H1 (cell line): ENCODE results near the gene SLC16A5. TPM values are rescaled to one million over a fixed set of nuclear protein-coding genes. Genes with fewer than 3 reads are reported as not detected.

ENCODE experiments used
- BACH1 ChIP-seq: IDR thresholded peaks from 2 replicates; pipeline ENCODE4 v1.6.1; 2012; ENCODE audit warnings: low read length, improper control_type of control experiment
- BRCA1 ChIP-seq: IDR thresholded peaks from 2 replicates; pipeline ENCODE4 v1.6.1; 2012; ENCODE audit warnings: low read depth, low read length, improper control_type of control experiment
- CEBPB ChIP-seq: IDR thresholded peaks from 2 replicates; pipeline ENCODE4 v1.6.1; 2012; ENCODE audit warnings: low read depth, low read length
- FOSL1 ChIP-seq: IDR thresholded peaks from 2 replicates; pipeline ENCODE4 v1.6.1; 2011; ENCODE audit warnings: mild to moderate bottlenecking, low read depth, low read length, moderate library complexity; ENCODE audit not compliant: insufficient read depth
- KDM1A ChIP-seq: fragments of 200-600, 300-600 bp; sonication (generic); IDR thresholded peaks from 2 replicates; pipeline ENCODE4 v1.7.1; 2016; ENCODE audit warnings: mild to moderate bottlenecking, low read length, borderline replicate concordance
- KDM4A ChIP-seq: IDR thresholded peaks from one replicate; pipeline ENCODE4 v1.7.1; 2012; ENCODE audit warnings: low read depth, mild to moderate bottlenecking, moderate library complexity, low read length, inconsistent platforms; ENCODE audit not compliant: severe bottlenecking
- SAP30 ChIP-seq: fragments of 300-600 bp; sonication (generic); IDR thresholded peaks from 2 replicates; pipeline ENCODE4 v1.7.1; 2012; ENCODE audit warnings: low read length, moderate library complexity, mild to moderate bottlenecking, inconsistent platforms; ENCODE audit not compliant: insufficient read depth, insufficient replicate concordance
- SIN3A ChIP-seq, 2 experiments: IDR thresholded peaks in 1 of 2; conservative IDR thresholded peaks in 1 of 2; 2 replicates each; pipeline ENCODE4 v1.6.1; 2011 to 2012; ENCODE audit warnings: low read length in 2 of 2, improper control_type of control experiment in 1 of 2, low read depth in 1 of 2, mild to moderate bottlenecking in 1 of 2
- SUZ12 ChIP-seq: fragments of 200-600 bp; sonication (generic); IDR thresholded peaks from 2 replicates; pipeline ENCODE4 v1.6.1; 2012; ENCODE audit warnings: mild to moderate bottlenecking, inconsistent platforms, low read length, moderate library complexity, mixed read lengths
- polyA plus RNA-seq, 7 experiments: library from polyadenylated mRNA; depleted of rRNA in 3 of 7; stranded (reverse) in 5 of 7; unstranded in 2 of 7; fragments of >200 nt in 5 of 7; fragments of 200-250 nt in 2 of 7; gene quantifications; 1 replicate in 5 of 7; 2 replicates in 1 of 7; 4 replicates in 1 of 7; pipeline versions ENCODE4 v1.2.1 to v1.2.3, GENCODE V29; 2011 to 2013; ENCODE audit warnings: missing spikeins in 2 of 7, mixed read lengths in 2 of 7
- total RNA-seq: library from RNA; stranded (reverse); fragmentation: NEBNext Ultra II Directional; extraction: Animal tissue kit (Norgen Biotek cat#: 25700); gene quantifications from 2 replicates; pipeline ENCODE4 v1.2.1, GENCODE V29; 2021
- TF ChIP-seq, protein P1 (sequence below): fragments of 300-600 bp; sonication (generic); IDR thresholded peaks from 2 replicates; pipeline ENCODE4 v1.7.1; 2012; ENCODE audit warnings: low read length, moderate library complexity, mild to moderate bottlenecking, inconsistent platforms; ENCODE audit not compliant: insufficient replicate concordance

Gene SLC16A5
- total and polyA plus RNA-seq, 2 of the 8 experiments (the other 6 are each of a cell fraction or from before 2014, with no cell fraction given): 17.1 to 34.7 TPM

DNA sequence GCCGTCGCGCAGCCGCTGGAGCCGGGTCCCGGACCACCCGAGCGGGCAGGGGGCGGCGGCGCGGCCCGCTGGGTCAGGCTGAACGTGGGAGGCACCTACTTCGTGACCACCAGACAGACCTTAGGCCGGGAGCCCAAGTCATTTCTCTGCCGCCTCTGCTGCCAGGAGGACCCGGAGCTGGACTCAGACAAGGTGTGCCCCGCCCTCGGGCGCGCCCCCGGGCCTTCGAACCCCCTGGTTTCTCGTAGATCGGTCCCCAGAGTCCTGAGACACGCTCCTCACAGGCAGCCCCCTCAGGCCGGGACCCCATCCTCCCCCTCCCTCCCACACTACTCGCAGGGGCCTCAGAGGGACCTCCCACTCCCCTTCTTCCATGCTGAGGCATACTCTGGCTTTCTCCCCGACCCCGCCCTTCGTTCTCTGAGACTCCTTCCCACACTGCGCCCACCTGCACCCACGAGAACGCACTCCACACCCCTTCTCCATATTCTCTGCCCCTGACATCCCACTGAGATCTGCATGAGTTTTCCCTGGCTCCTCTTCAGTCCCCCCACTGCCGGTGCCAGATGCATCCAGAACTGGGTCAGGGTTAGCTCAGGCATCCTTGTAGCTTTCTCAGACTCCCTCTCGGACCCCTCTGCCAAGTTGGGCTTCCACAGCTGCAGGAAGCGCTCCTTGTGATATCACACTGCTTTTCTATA, 40.2 kb upstream of the SLC16A5 start (continued):
- TF ChIP-seq, protein P1, sequence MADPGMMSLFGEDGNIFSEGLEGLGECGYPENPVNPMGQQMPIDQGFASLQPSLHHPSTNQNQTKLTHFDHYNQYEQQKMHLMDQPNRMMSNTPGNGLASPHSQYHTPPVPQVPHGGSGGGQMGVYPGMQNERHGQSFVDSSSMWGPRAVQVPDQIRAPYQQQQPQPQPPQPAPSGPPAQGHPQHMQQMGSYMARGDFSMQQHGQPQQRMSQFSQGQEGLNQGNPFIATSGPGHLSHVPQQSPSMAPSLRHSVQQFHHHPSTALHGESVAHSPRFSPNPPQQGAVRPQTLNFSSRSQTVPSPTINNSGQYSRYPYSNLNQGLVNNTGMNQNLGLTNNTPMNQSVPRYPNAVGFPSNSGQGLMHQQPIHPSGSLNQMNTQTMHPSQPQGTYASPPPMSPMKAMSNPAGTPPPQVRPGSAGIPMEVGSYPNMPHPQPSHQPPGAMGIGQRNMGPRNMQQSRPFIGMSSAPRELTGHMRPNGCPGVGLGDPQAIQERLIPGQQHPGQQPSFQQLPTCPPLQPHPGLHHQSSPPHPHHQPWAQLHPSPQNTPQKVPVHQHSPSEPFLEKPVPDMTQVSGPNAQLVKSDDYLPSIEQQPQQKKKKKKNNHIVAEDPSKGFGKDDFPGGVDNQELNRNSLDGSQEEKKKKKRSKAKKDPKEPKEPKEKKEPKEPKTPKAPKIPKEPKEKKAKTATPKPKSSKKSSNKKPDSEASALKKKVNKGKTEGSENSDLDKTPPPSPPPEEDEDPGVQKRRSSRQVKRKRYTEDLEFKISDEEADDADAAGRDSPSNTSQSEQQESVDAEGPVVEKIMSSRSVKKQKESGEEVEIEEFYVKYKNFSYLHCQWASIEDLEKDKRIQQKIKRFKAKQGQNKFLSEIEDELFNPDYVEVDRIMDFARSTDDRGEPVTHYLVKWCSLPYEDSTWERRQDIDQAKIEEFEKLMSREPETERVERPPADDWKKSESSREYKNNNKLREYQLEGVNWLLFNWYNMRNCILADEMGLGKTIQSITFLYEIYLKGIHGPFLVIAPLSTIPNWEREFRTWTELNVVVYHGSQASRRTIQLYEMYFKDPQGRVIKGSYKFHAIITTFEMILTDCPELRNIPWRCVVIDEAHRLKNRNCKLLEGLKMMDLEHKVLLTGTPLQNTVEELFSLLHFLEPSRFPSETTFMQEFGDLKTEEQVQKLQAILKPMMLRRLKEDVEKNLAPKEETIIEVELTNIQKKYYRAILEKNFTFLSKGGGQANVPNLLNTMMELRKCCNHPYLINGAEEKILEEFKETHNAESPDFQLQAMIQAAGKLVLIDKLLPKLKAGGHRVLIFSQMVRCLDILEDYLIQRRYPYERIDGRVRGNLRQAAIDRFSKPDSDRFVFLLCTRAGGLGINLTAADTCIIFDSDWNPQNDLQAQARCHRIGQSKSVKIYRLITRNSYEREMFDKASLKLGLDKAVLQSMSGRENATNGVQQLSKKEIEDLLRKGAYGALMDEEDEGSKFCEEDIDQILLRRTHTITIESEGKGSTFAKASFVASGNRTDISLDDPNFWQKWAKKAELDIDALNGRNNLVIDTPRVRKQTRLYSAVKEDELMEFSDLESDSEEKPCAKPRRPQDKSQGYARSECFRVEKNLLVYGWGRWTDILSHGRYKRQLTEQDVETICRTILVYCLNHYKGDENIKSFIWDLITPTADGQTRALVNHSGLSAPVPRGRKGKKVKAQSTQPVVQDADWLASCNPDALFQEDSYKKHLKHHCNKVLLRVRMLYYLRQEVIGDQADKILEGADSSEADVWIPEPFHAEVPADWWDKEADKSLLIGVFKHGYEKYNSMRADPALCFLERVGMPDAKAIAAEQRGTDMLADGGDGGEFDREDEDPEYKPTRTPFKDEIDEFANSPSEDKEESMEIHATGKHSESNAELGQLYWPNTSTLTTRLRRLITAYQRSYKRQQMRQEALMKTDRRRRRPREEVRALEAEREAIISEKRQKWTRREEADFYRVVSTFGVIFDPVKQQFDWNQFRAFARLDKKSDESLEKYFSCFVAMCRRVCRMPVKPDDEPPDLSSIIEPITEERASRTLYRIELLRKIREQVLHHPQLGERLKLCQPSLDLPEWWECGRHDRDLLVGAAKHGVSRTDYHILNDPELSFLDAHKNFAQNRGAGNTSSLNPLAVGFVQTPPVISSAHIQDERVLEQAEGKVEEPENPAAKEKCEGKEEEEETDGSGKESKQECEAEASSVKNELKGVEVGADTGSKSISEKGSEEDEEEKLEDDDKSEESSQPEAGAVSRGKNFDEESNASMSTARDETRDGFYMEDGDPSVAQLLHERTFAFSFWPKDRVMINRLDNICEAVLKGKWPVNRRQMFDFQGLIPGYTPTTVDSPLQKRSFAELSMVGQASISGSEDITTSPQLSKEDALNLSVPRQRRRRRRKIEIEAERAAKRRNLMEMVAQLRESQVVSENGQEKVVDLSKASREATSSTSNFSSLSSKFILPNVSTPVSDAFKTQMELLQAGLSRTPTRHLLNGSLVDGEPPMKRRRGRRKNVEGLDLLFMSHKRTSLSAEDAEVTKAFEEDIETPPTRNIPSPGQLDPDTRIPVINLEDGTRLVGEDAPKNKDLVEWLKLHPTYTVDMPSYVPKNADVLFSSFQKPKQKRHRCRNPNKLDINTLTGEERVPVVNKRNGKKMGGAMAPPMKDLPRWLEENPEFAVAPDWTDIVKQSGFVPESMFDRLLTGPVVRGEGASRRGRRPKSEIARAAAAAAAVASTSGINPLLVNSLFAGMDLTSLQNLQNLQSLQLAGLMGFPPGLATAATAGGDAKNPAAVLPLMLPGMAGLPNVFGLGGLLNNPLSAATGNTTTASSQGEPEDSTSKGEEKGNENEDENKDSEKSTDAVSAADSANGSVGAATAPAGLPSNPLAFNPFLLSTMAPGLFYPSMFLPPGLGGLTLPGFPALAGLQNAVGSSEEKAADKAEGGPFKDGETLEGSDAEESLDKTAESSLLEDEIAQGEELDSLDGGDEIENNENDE: no peak
- TF ChIP-seq CEBPB (no peak), KDM4A (peak; percentile 34), SAP30 (peak; percentile 45), BACH1 (no peak), SUZ12 (no peak), SIN3A (conservative IDR thresholded peaks at IDR 0.05 in 1 of 2, IDR thresholded peaks at IDR 0.05 in 1 of 2; ENCODE audit: low read depth in 1 of 2, low read length in 2 of 2) (peak in 1 of 2 experiments; percentile 34; a peak in 1 of 4 replicates), KDM1A (no peak), FOSL1 (no peak), BRCA1 (no peak)
